GM18520 (cell line): ENCODE results near the gene ETV4.
A peak's percentile ranks its signal among the peaks of the same experiment; 100 is the strongest.

Experiments used
- ATAC-seq: cut with Tn5 transposase; IDR thresholded peaks from one replicate; pipeline ENCODE4 v1.9.1; 2021; ENCODE audit not compliant: unreplicated experiment

Gene ETV4

GRCh38 chr17:43546319-43547188 lies at the start of gene ETV4:
Gene ETV4 (minus strand): TSS chr17:43546340. CDS start chr17:43545617, 723 bp downstream.
- ATAC-seq, result no peak

DNA sequence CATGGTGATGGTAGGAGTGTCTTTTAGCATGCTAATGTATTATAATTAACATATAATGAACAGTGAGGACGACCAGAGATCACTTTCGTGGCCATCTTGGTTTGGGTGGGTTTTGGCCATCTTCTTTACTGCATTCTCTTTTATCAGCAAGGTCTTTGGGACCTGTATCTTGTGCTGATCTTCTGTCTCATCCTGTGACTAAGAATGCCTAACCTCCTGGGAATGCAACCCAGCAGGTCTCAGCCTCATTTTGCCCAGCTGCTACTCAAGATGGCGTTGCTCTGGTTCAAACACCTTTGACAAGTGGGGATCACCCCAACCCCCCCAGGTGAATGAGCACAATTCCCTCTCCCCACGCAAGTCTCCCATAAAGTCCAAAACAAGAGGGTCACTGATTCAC lies 49.3 kb upstream of the ETV4 start:
- no peak for ATAC-seq

- ATAC-seq, result no peak
These were observed 45.8 kb upstream of the ETV4 start for GRCh38 chr17:43591779-43592562.

- ATAC-seq, result no peak
These were observed 44.9 kb upstream of the ETV4 start for GRCh38 chr17:43591001-43591400.

GRCh38 chr17:43588664-43589435 lies 42.7 kb upstream of the ETV4 start:
- ATAC-seq, result no peak

DNA sequence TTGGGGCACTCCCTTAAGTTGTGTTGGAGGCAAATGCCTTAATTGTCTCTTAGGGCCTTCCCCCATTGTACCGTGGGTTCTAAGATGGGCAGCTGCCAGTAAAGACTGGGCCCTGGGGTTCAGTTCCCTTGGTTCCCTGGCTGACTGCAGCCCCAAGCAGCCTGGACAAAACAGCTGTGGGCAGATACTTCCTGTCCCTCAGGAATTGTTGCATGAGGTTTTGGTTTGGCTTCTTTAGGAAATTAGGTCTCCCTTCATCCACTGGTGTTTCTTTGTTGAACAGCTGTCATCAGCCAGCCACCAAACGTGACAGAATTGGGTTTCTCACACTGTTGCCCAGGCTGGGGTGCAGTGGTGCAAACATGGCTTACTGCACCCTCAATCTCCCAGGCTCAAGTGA lies 42.0 kb upstream of the ETV4 start:
- ATAC-seq, result no peak

DNA sequence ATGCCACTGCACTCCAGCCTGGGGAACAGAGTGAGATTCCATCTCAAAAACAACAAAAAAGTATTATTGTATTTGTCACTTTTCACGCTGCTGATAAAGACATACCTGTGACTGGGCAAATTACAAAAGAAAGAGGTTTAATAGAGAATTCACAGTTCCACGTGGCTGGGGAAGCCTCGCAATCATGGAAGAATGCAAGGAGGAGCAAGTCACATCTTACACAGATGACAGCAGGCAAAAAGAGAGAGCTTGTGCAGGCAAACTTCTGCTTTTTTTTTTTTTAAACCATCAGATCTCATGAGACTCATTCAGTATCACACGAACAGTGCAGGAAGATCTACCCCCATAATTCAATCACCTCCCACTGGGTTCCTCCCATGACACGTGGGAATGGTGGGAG lies 41.5 kb upstream of the ETV4 start:
- ATAC-seq, result no peak

GRCh38 chr17:43584666-43585102 lies 38.5 kb upstream of the ETV4 start:
- ATAC-seq, result no peak

DNA sequence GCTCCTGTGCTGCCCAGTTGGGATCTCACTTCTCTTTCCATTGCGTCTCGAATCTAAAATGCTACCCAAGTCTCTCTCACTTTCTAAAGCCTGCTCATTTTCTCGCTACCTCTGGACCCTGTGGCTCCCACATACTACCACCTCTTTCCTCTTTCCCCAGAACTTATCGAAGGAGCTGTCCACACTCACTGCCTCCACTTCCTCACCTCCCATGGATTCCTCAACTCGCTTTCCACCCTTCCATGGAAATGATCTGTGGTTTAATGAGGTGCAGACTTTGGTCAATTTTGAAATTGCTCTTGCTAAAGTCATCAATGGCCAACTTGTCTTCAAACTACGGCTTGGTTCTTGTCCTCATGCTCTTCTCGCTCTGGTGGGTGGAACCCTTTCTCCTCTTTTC lies 37.2 kb upstream of the ETV4 start:
- no peak for ATAC-seq

- no peak for ATAC-seq
These were observed 35.5 kb upstream of the ETV4 start for GRCh38 chr17:43581613-43582012.

DNA sequence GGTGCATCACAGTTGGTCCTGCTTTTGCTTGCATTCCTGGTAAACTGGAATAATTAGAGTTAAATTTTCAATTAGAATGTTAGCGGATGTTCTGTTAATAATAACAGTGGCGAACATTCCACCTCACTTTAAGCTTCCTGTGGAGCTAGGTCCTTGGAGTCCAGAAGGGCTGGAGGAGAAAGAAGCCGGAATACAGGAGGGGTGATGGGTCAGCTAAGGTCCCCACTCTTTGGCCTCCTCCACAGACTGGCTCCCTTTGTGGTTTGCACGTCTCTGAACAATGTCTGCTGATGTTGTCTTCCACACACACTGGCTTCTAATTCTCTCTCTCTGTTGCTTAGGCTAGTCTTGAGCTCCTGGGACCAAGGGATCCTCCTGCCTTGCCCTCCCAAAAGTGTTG lies 35.0 kb upstream of the ETV4 start:
- ATAC-seq, result no peak

GRCh38 chr17:43579566-43580140 lies 33.5 kb upstream of the ETV4 start:
- ATAC-seq, result no peak

DNA sequence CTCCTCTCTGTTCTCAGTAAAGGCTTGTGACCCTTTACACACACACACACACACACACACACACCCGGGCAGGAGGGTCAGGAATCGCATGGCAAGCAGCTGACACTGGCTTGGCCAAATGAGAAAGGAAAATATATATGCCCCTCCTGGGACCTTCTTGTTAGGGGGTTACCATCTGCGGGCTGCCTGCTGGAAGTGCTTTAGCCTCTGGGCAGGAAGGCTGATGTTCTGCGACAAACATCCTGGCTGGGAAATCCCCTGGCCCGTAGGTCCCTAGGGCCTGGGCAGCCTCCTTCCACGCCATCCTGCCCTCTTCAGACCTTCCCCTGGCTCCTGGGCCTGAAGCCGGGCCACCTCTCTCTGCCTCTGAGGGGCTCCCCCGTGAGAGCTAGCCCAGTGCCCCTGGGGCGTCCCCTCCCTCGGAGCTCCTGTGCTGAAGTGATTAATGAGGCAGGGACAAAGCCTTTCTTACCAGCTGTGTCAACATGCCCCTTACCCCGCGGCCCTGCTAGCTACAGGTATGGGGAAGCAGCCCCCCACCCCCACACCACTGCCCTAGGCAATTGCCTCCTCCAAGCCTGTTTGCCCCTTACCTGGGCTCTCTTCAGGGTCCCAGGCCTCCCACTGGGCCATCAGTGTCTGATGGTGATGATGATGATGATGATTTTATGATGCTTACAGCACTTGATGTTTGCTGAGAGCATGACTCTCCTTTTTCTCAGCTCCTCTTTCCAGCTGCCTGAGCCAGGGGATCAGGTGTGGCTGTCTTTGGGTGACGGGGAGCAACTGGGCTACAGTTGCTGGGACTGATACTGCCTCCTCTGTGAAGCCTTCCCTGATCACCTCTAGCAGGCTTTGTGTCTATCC lies 32.8 kb upstream of the ETV4 start:
- peak; percentile 56 for ATAC-seq

DNA sequence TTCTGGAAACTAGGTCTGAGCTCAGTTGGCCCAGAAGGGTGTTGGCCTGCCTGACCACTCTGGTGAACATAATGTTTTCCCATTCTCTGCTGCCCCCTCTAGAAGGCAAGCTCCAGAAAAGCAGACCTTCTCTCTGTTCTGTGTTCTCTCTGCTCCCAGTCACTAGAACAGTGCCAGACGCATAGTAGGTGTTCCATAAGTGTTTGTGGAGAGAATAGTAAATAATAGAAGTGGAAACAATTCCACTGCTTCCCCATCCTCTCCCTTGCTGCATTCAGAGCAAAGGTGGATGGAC lies 32.2 kb upstream of the ETV4 start:
- no peak for ATAC-seq

- no peak for ATAC-seq
These were observed 31.7 kb upstream of the ETV4 start for GRCh38 chr17:43577664-43578403.

DNA sequence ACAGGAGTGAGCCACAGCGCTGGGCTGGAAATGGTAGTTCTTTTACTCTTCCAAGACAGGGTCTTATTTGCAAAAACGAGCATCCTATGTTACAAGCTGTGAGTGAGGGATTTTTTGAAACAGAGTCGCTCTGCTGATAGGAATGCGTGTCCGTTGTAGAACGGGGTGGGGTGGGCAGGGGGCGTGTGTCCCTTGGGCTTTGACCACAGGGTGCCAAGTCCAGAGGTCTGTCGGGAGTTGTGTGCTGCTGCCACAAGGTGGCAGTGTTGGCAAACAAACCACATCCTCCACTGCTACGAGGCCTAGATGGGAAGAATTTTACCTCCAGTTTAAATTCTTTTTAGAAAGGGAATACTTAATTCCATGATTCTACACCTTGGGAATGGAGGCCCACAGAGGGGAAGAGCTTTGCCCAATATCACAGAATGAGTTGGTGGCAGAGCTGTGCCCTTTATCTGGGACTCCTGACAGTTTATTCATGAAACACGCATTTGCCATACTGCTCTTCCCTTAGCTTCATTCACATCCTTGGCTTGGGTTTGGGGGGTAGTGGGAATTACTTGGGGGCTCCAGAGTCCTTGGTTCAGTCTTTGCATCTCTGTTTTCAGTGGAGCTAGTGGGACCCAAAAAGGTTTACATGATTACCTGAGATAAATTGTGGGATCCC lies 30.6 kb upstream of the ETV4 start:
- ATAC-seq, result no peak

- no peak for ATAC-seq
These were observed 28.9 kb upstream of the ETV4 start for GRCh38 chr17:43574896-43575525.

DNA sequence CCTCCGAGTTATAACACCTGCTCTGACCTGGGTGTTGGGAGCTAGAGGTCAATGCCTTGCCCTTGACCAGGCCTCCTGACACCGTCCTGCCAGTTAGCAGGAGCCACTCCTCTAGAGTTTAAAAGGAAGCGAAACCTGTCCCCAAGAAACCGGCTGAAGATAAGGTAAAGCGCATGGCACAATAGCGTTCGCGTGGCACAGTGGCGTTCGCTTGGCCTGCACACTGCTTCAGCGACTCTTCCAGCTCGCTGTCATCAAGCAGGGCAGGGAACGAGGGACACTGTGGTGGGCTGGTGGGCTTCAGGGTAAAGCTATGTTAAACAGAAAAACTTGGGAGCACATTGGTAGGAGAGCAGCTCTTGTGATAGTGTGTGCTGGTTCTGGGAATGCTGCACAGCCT lies 28.2 kb upstream of the ETV4 start:
- ATAC-seq, result no peak
